ENCODE results near the gene TYK2. TPM values are rescaled to one million over a fixed set of nuclear protein-coding genes. Genes with fewer than 3 reads are reported as not detected.

TYK2 gene
- polyA plus RNA-seq, 1 experiment: 29.1 TPM

- no peak overlapping the region for H3K4me3 ChIP-seq (ENCODE audit: low read depth, low read length)
- TF ChIP-seq, protein P1, sequence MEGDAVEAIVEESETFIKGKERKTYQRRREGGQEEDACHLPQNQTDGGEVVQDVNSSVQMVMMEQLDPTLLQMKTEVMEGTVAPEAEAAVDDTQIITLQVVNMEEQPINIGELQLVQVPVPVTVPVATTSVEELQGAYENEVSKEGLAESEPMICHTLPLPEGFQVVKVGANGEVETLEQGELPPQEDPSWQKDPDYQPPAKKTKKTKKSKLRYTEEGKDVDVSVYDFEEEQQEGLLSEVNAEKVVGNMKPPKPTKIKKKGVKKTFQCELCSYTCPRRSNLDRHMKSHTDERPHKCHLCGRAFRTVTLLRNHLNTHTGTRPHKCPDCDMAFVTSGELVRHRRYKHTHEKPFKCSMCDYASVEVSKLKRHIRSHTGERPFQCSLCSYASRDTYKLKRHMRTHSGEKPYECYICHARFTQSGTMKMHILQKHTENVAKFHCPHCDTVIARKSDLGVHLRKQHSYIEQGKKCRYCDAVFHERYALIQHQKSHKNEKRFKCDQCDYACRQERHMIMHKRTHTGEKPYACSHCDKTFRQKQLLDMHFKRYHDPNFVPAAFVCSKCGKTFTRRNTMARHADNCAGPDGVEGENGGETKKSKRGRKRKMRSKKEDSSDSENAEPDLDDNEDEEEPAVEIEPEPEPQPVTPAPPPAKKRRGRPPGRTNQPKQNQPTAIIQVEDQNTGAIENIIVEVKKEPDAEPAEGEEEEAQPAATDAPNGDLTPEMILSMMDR (IDR thresholded peaks at IDR 0.05; ENCODE audit: low read depth, low read length): no peak
- ChIA-PET POLR2A (no interaction called here), CTCF (no interaction called here)
- no peak overlapping the region for H3K27ac ChIP-seq (ENCODE audit: low read depth, low read length)
- no peaks in the 10 kb centered on the region; the same call in 1 of the 2 replicates for H3K9me3 ChIP-seq (ENCODE audit: control insufficient read depth, insufficient read depth, low read length)
- no peak for DNase-seq (ENCODE audit: low read depth, low spot score)
- no peaks in the 10 kb centered on the region for H3K27me3 ChIP-seq (ENCODE audit: control insufficient read depth, insufficient read depth, low read length)
Observed at GRCh38 chr19:10320602-10321416, 59.6 kb downstream of the TYK2 start.

- H3K9me3 ChIP-seq (ENCODE audit: control insufficient read depth, insufficient read depth, low read length): no peaks in the 10 kb centered on the region; the same call in 1 of the 2 replicates
- H3K27me3 ChIP-seq (ENCODE audit: control insufficient read depth, insufficient read depth, low read length): no peaks in the 10 kb centered on the region
- no peak for DNase-seq (ENCODE audit: low read depth, low spot score)
- ChIA-PET CTCF (no interaction called here), POLR2A (interaction anchor here (0.7 to 1.6 kb wide), 2 partner anchors 12 to 16 kb away, joined by 3 to 4 read pairs; no protein-coding TSS in a partner anchor)
- H3K4me3 ChIP-seq (ENCODE audit: low read depth, low read length): no peak overlapping the region
- H3K27ac ChIP-seq (ENCODE audit: low read depth, low read length): no peak overlapping the region
- TF ChIP-seq, protein P1 (IDR thresholded peaks at IDR 0.05; ENCODE audit: low read depth, low read length): no peak
Observed at GRCh38 chr19:10318807-10319682, 61.3 kb downstream of the TYK2 start.

- no peak for DNase-seq (ENCODE audit: low read depth, low spot score)
- H3K27me3 ChIP-seq (ENCODE audit: control insufficient read depth, insufficient read depth, low read length): no peaks in the 10 kb centered on the region
- H3K27ac ChIP-seq (ENCODE audit: low read depth, low read length): no peak overlapping the region
- H3K9me3 ChIP-seq (ENCODE audit: control insufficient read depth, insufficient read depth, low read length): no peaks in the 10 kb centered on the region; the same call in 1 of the 2 replicates
- H3K4me3 ChIP-seq (ENCODE audit: low read depth, low read length): no peak overlapping the region
- ChIA-PET CTCF (no interaction called here), POLR2A (interaction anchor here (1.6 to 1.7 kb wide), 2 partner anchors 15 to 17 kb away, joined by 4 to 9 read pairs; partner anchors contain the start of gene RAVER1)
- TF ChIP-seq, protein P1 (IDR thresholded peaks at IDR 0.05; ENCODE audit: low read depth, low read length): no peak
Observed at GRCh38 chr19:10317857-10318462, 62.4 kb downstream of the TYK2 start.

GRCh38 chr19:10317045-10317856 is 63.1 kb downstream of the TYK2 start:
- Histone ChIP-seq H3K4me3 (ENCODE audit: low read depth, low read length) (no peak overlapping the region), H3K27me3 (ENCODE audit: control insufficient read depth, insufficient read depth, low read length) (no peaks in the 10 kb centered on the region), H3K27ac (ENCODE audit: low read depth, low read length) (no peak overlapping the region), H3K9me3 (ENCODE audit: control insufficient read depth, insufficient read depth, low read length) (no peaks in the 10 kb centered on the region; the same call in 1 of the 2 replicates)
- ChIA-PET CTCF (interaction anchor here (1.2 kb wide), 1 partner anchor 73 kb away, joined by 8 read pairs; no protein-coding TSS in a partner anchor), POLR2A (interaction anchor here (0.8 to 1.7 kb wide), 4 partner anchors 13 to 48 kb away, joined by 3 to 9 read pairs (median 4); partner anchors contain the start of gene RAVER1)
- TF ChIP-seq, protein P1 (IDR thresholded peaks at IDR 0.05; ENCODE audit: low read depth, low read length): no peak
- no peak for DNase-seq (ENCODE audit: low read depth, low spot score)
